OCI-LY7 (cell line): ENCODE data around the gene PLEKHA5.

ENCODE experiments used
- CTCF ChIP-seq: fragments of 200-600 bp; sonication (generic); conservative IDR thresholded peaks from 2 replicates; pipeline ENCODE4 v1.5.1; 2014; ENCODE audit warnings: mild to moderate bottlenecking, antibody characterized with exemption, low read length, moderate library complexity, mixed read lengths
- EZH2phosphoT487 ChIP-seq: fragments of 200-600 bp; sonication (generic); IDR thresholded peaks from 2 replicates; pipeline ENCODE4 v1.6.1; 2018; ENCODE audit warnings: low read depth, borderline replicate concordance, mild to moderate bottlenecking, mixed run types, antibody characterized with exemption, low read length, moderate library complexity, mixed read lengths

- no peak for TF ChIP-seq CTCF
- no peak for TF ChIP-seq EZH2phosphoT487
Observed at GRCh38 chr12:19234981-19235871, 105.7 kb downstream of the PLEKHA5 start.
